IMR-90 (cell line): ENCODE results near the gene AZIN2. TPM values are rescaled to one million over a fixed set of nuclear protein-coding genes. Genes with fewer than 3 reads are reported as not detected.

Source experiments
- ATAC-seq: fragments of 200-7000 bp; cut with Tn5 transposase; 2 replicates; pipeline ENCODE4 v1.9.1; 2020; ENCODE audit warnings: low read depth, mild to moderate bottlenecking, moderate library complexity
- BruUV-seq: library from RNA; stranded (reverse); fragments of 400-500 nt; replicated peaks from 2 replicates; lab custom pipeline; 2021; lab: Mats Ljungman, UMichigan
- CTCF ChIA-PET: fragments of 300-600 bp; formaldehyde crosslinking; extraction: SDS; loops from one replicate; lab custom pipeline; 2021; ENCODE audit warnings: antibody characterized with exemption; lab: Yijun Ruan, JAX
- POLR2A ChIA-PET: fragments of 300-600 bp; sonication (Branson Sonifier 250); formaldehyde crosslinking; loops from one replicate; lab custom pipeline; 2022; ENCODE audit warnings: antibody characterized with exemption; ENCODE audit not compliant: unreplicated experiment; lab: Charles Lee
- DNase-seq: peaks from one replicate; pipeline ENCODE4 v3.0.0; 2013
- H2AFZ ChIP-seq: replicated peaks from 2 replicates; pipeline ENCODE3; 2013; ENCODE audit warnings: low read length, mild to moderate bottlenecking; ENCODE audit not compliant: poor library complexity
- H2AK5ac ChIP-seq: 2 replicates; pipeline ENCODE4 v1.6.1; 2013; ENCODE audit warnings: low read depth, low read length, inconsistent platforms
- H2AK9ac ChIP-seq: replicated peaks from 2 replicates; pipeline ENCODE3; 2013; ENCODE audit warnings: mild to moderate bottlenecking, low read depth, low read length, moderate library complexity; ENCODE audit not compliant: poor library complexity
- H2BK120ac ChIP-seq: 2 replicates; pipeline ENCODE4 v1.6.1; 2013; ENCODE audit warnings: low read depth, low read length, inconsistent platforms
- H2BK15ac ChIP-seq: 3 replicates; pipeline ENCODE4 v1.6.1; 2013; ENCODE audit warnings: low read depth, low read length, inconsistent platforms
- H2BK20ac ChIP-seq: 2 replicates; pipeline ENCODE4 v1.6.1; 2013; ENCODE audit warnings: low read depth, mild to moderate bottlenecking, inconsistent platforms, low read length, moderate library complexity
- H2BK5ac ChIP-seq: 2 replicates; pipeline ENCODE4 v1.6.1; 2013; ENCODE audit warnings: mild to moderate bottlenecking, low read depth, low read length, inconsistent platforms; ENCODE audit not compliant: poor library complexity, severe bottlenecking
- H3K14ac ChIP-seq: replicated peaks from 2 replicates; pipeline ENCODE4 v1.6.1; 2013; ENCODE audit warnings: low read depth, low read length, inconsistent platforms
- H3K18ac ChIP-seq: 2 replicates; pipeline ENCODE4 v1.6.1; 2013; ENCODE audit warnings: low read depth, low read length, control low read depth
- H3K23ac ChIP-seq: 2 replicates; pipeline ENCODE4 v1.6.1; 2013; ENCODE audit warnings: low read depth, low read length, inconsistent platforms
- H3K27ac ChIP-seq: 2 replicates; pipeline ENCODE4 v1.5.1; 2013; ENCODE audit warnings: mild to moderate bottlenecking, control low read depth, low read length; ENCODE audit not compliant: insufficient read depth
- H3K27me3 ChIP-seq: 2 replicates; pipeline ENCODE4 v1.6.1; 2013; ENCODE audit warnings: low read length; ENCODE audit not compliant: control insufficient read depth, insufficient read depth
- H3K36me3 ChIP-seq: 2 replicates; pipeline ENCODE4 v1.6.1; 2013; ENCODE audit warnings: low read length, mixed read lengths; ENCODE audit not compliant: control insufficient read depth, insufficient read depth
- H3K4ac ChIP-seq: 2 replicates; pipeline ENCODE4 v1.6.1; 2013; ENCODE audit warnings: low read depth, low read length, inconsistent platforms
- H3K4me1 ChIP-seq: 2 replicates; pipeline ENCODE4 v1.6.1; 2013; ENCODE audit warnings: low read length, mixed read lengths; ENCODE audit not compliant: control insufficient read depth, insufficient read depth
- H3K4me2 ChIP-seq: 2 replicates; pipeline ENCODE4 v1.6.1; 2013; ENCODE audit warnings: low read depth, mild to moderate bottlenecking, control low read depth, low read length, moderate library complexity
- H3K4me3 ChIP-seq: 2 replicates; pipeline ENCODE4 v1.5.1; 2013; ENCODE audit warnings: low read depth, mild to moderate bottlenecking, control low read depth, low read length, moderate library complexity; ENCODE audit not compliant: insufficient read depth
- H3K56ac ChIP-seq: 2 replicates; pipeline ENCODE4 v1.6.1; 2013; ENCODE audit warnings: low read length, inconsistent platforms; ENCODE audit not compliant: insufficient read depth; ENCODE audit errors: extremely low read depth
- H3K79me1 ChIP-seq, 2 experiments: 2 replicates each; pipeline ENCODE4 v1.6.1; 2013; ENCODE audit warnings: low read length in 2 of 2, inconsistent platforms in 1 of 2, low read depth in 1 of 2
- H3K9ac ChIP-seq: 2 replicates; pipeline ENCODE4 v1.6.1; 2013; ENCODE audit warnings: low read depth, low read length, control low read depth
- H3K9me1 ChIP-seq: 2 replicates; pipeline ENCODE4 v1.6.1; 2013; ENCODE audit warnings: low read length, inconsistent platforms; ENCODE audit not compliant: insufficient read depth
- H3K9me3 ChIP-seq: 2 replicates; pipeline ENCODE4 v1.6.1; 2013; ENCODE audit warnings: low read length; ENCODE audit not compliant: control insufficient read depth, insufficient read depth
- H4K20me1 ChIP-seq: 2 replicates; pipeline ENCODE4 v1.6.1; 2013; ENCODE audit warnings: low read length, inconsistent platforms; ENCODE audit not compliant: insufficient read depth
- H4K5ac ChIP-seq: 2 replicates; pipeline ENCODE4 v1.6.1; 2013; ENCODE audit warnings: mild to moderate bottlenecking, low read depth, low read length, control low read depth
- H4K8ac ChIP-seq, 2 experiments: 2 replicates each; pipeline ENCODE4 v1.6.1; 2013; ENCODE audit warnings: low read depth in 2 of 2, low read length in 2 of 2, control low read depth in 1 of 2, inconsistent platforms in 1 of 2
- H4K91ac ChIP-seq: 2 replicates; pipeline ENCODE4 v1.6.1; 2013; ENCODE audit warnings: low read depth, low read length, inconsistent platforms; ENCODE audit not compliant: insufficient read depth
- CEBPB ChIP-seq: IDR thresholded peaks from 2 replicates; pipeline ENCODE4 v1.6.1; 2012; ENCODE audit warnings: low read depth, low read length, improper control_type of control experiment
- CTCF ChIP-seq: conservative IDR thresholded peaks from 2 replicates; pipeline ENCODE4 v1.5.1; 2012; ENCODE audit warnings: mild to moderate bottlenecking, low read depth, low read length, improper control_type of control experiment
- WGBS, 2 experiments: methylation state at CpG; one replicate each; pipeline versions ENCODE4 v1.1.5 to v1.1.7; 2013; ENCODE audit warnings: missing lambda C conversion rate in 2 of 2; ENCODE audit not compliant: insufficient read length in 1 of 2; ENCODE audit errors: extremely low coverage in 2 of 2; 5-methylcytosine and 5-hydroxymethylcytosine counted together
- dilution Hi-C: fragments of 300-500 bp; cut with HindIII; formaldehyde crosslinking; loops from one replicate; pipeline ENCODE4 v1.14.3; 2018; ENCODE audit warnings: low sequenced_read_pairs; ENCODE audit not compliant: unreplicated experiment
- in situ Hi-C: fragments of 300-500 bp; cut with MboI; formaldehyde crosslinking; loops from 3 replicates; pipeline ENCODE4 v1.14.3; 2019; ENCODE audit warnings: low sequenced_read_pairs, inconsistent platforms, mixed read lengths
- intact Hi-C: fragments of 100-400 bp; cut with micrococcal nuclease; formaldehyde crosslinking; loops from 2 replicates; pipeline ENCODE4 v1.10.0; 2022
- polyA plus RNA-seq, 3 experiments: library from polyadenylated mRNA; depleted of rRNA; stranded (reverse); fragments of >200 nt; gene quantifications; 2 replicates each; pipeline ENCODE4 v1.2.3, GENCODE V29; 2012; ENCODE audit warnings: low replicate concordance in 1 of 3
- total RNA-seq: library from RNA; depleted of rRNA; stranded (reverse); fragments of >200 nt; gene quantifications from 2 replicates; pipeline ENCODE4 v1.2.3, GENCODE V29; 2012

AZIN2 gene
- total and polyA plus RNA-seq, 2 of the 4 experiments (the other 2 are of a cell fraction) = 4.7 to 8.9 TPM

- Histone ChIP-seq H3K14ac (no peak overlapping the region), H3K9ac (no peak overlapping the region), H4K91ac (no peak overlapping the region), H2BK120ac (no peak overlapping the region), H4K5ac (no peak overlapping the region), H3K56ac (no peak overlapping the region), H3K4me1 (peaks cover 5% of the 10 kb centered on the region; the same call in 1 of the 2 replicates), H3K9me1 (peaks cover 14% of the 10 kb centered on the region; the same call in 1 of the 2 replicates), H3K4me3 (no peak overlapping the region), H2BK15ac (no peak overlapping the region), H3K23ac (no peak overlapping the region), H2AFZ (no peak overlapping the region), H3K4me2 (peak overlapping the region; percentile 2; the same call in 1 of the 2 replicates), H3K27me3 (no peaks in the 10 kb centered on the region), H3K18ac (no peak overlapping the region), H3K4ac (no peak overlapping the region), H3K36me3 (peaks cover 10% of the 10 kb centered on the region), H3K9me3 (no peaks in the 10 kb centered on the region), H2BK20ac (no peak overlapping the region), H4K20me1 (peaks cover 44% of the 10 kb centered on the region), H2AK5ac (no peak overlapping the region), H3K27ac (no peak overlapping the region), H4K8ac (no peak overlapping the region), H2AK9ac (no peak overlapping the region), H2BK5ac (no peak overlapping the region), H3K79me1 (peaks cover 47 to 85% of the 10 kb centered on the region in 2 experiments)
- no TSS peak for BruUV-seq
- peak; percentile 55 for DNase-seq
- ChIA-PET CTCF (no interaction called here), POLR2A (no interaction called here)
- ATAC-seq = no peak
- WGBS, 2 experiments = no CpG with 5 or more reads among the region's 6 CpGs
- intact Hi-C loops = no loop called here
- dilution Hi-C loops = no loop called here
- TF ChIP-seq CTCF (no peak), CEBPB (peak; percentile 42; the same call in 1 of the 2 replicates)
- in situ Hi-C loops = no loop called here
Observed at GRCh38 chr1:33032126-33032869, 48.7 kb upstream of the AZIN2 start.
